H1 (cell line): ENCODE results near the gene ZBTB7B. TPM values are rescaled to one million over a fixed set of nuclear protein-coding genes. Genes with fewer than 3 reads are reported as not detected.

Source experiments
- BACH1 ChIP-seq: IDR thresholded peaks from 2 replicates; pipeline ENCODE4 v1.6.1; 2012; ENCODE audit warnings: low read length, improper control_type of control experiment
- KDM1A ChIP-seq: fragments of 200-600, 300-600 bp; sonication (generic); IDR thresholded peaks from 2 replicates; pipeline ENCODE4 v1.7.1; 2016; ENCODE audit warnings: mild to moderate bottlenecking, low read length, borderline replicate concordance
- POLR2AphosphoS5 ChIP-seq: IDR thresholded peaks from 2 replicates; pipeline ENCODE4 v1.6.1; 2011; ENCODE audit warnings: low read depth, low read length
- RBBP5 ChIP-seq: IDR thresholded peaks from 2 replicates; pipeline ENCODE4 v1.7.1; 2012; ENCODE audit warnings: low read depth, mild to moderate bottlenecking, inconsistent platforms, low read length, moderate library complexity, borderline replicate concordance
- SP4 ChIP-seq: IDR thresholded peaks from 2 replicates; pipeline ENCODE4 v1.6.1; 2012; ENCODE audit warnings: low read length, inconsistent platforms
- SUZ12 ChIP-seq: fragments of 200-600 bp; sonication (generic); IDR thresholded peaks from 2 replicates; pipeline ENCODE4 v1.6.1; 2012; ENCODE audit warnings: mild to moderate bottlenecking, inconsistent platforms, low read length, moderate library complexity, mixed read lengths
- TAF7 ChIP-seq: optimal IDR thresholded peaks from 2 replicates; pipeline ENCODE3; 2011; ENCODE audit warnings: low read depth, mild to moderate bottlenecking, inconsistent platforms, low read length, moderate library complexity, borderline replicate concordance
- polyA plus RNA-seq, 7 experiments: library from polyadenylated mRNA; depleted of rRNA in 3 of 7; stranded (reverse) in 5 of 7; unstranded in 2 of 7; fragments of >200 nt in 5 of 7; fragments of 200-250 nt in 2 of 7; gene quantifications; 1 replicate in 5 of 7; 2 replicates in 1 of 7; 4 replicates in 1 of 7; pipeline versions ENCODE4 v1.2.1 to v1.2.3, GENCODE V29; 2011 to 2013; ENCODE audit warnings: missing spikeins in 2 of 7, mixed read lengths in 2 of 7
- total RNA-seq: library from RNA; stranded (reverse); fragmentation: NEBNext Ultra II Directional; extraction: Animal tissue kit (Norgen Biotek cat#: 25700); gene quantifications from 2 replicates; pipeline ENCODE4 v1.2.1, GENCODE V29; 2021

Gene ZBTB7B
- total and polyA plus RNA-seq, 2 of the 8 experiments (the other 6 are each of a cell fraction or from before 2014, with no cell fraction given): 24.5 to 36.9 TPM

GRCh38 chr1:155063550-155064110 is 61.0 kb downstream of the ZBTB7B start, which contains the start of gene EFNA4 (continued):
- TF ChIP-seq BACH1 (peak; percentile 8; the same call in 1 of the 2 replicates), SP4 (peak; percentile 32; the same call in 1 of the 2 replicates), POLR2AphosphoS5 (peak; percentile 68; the same call in 1 of the 2 replicates), SUZ12 (no peak), KDM1A (no peak), RBBP5 (peak; percentile 75; the same call in 1 of the 2 replicates), TAF7 (peak; percentile 76)
